DND-41 (cell line): Measurements from ENCODE around the gene LTF.

Source experiments
- CTCF ChIP-seq: IDR thresholded peaks from 2 replicates; pipeline ENCODE4 v1.5.1; 2012; ENCODE audit warnings: borderline replicate concordance, low read length, moderate library complexity, mild to moderate bottlenecking; ENCODE audit not compliant: poor library complexity, severe bottlenecking; ENCODE audit errors: extremely low read depth
- EZH2 ChIP-seq: IDR thresholded peaks from 3 replicates; pipeline ENCODE4 v1.6.1; 2012; ENCODE audit warnings: borderline replicate concordance, low read depth, mild to moderate bottlenecking, moderate library complexity, low read length, inconsistent platforms; ENCODE audit not compliant: severe bottlenecking

DNA sequence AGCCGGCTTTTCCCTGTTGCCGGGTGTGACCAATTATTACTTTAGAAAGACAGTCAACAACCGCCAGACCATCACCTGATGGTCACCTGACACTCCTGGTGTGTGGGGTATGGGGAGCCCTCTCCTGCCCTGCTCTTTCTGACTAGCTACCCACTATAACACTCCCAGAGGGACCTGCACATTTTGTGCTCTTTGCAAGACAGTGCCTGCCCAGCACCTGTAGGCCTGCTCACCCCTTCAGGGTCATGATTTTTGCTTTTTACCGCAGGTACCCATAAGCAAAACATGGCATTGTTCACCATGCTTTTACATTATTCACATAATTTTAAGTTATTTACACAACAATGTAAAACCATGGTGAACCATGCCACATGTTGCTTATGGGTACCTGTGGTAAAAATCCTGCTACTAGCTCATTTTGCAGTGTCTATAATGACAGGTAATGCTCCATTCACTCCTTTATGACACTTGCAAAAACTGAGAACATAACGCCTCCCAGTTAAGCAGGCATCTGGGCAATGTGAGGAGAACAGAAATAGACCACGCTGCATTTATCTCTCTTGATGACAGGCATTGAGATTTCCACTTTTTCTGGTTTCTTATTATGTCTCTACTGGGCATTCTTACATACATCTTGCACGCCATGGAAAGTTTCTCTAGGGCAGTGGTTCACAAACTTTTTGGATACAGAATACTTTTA is 47.7 kb downstream of the LTF start:
- TF ChIP-seq CTCF, result no peak
- TF ChIP-seq EZH2, result no peak
